ENCODE measurements around the gene EFCAB12.

DNA sequence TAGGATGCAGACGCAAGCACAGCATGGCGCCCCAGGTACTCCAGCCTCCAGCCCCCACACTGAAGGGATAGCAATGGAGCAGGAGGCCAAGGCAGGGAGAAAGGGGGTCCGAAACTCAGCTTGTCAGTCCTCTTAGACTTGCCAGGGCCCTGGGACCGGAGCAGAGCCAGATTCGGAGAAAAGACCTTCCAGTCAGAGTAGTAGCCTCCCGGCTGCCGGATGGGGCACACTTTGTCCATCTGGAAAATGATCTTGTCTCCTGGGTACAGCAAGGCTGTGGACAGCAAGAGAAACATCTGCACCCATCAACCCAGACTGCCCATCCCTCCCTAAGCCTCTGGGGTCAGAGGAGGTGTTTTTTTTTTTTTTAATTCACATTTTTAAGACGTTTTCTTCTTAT is 24.3 kb downstream of the EFCAB12 start:
- TF ChIP-seq CTCF (IDR thresholded peaks at IDR 0.05; ENCODE audit: low read depth, low read length) (no peak), EZH2phosphoT487 (IDR thresholded peaks at IDR 0.05; ENCODE audit: low read depth) (no peak)
